Measurements from ENCODE around the gene SBDS.
"Not testable (repeated sequence)": the region's sequence is repeated elsewhere in the genome, so short reads cannot be mapped to it uniquely, and the experiment has no call there.

The SBDS gene

GRCh38 chr7:67018940-67019339, 23.6 kb upstream of the SBDS start:
- TF ChIP-seq MEIS1 (CRISPR knock-in tag; IDR thresholded peaks at IDR 0.05; ENCODE audit: borderline replicate concordance) (no peak), ZNF558 (tag by site-specific recombination; IDR thresholded peaks at IDR 0.05) (no peak), ZNF362 (tag by site-specific recombination; IDR thresholded peaks at IDR 0.05) (no peak), ZNF777 (tag by site-specific recombination; IDR thresholded peaks at IDR 0.05; ENCODE audit: borderline replicate concordance) (no peak), GLIS1 (tag by site-specific recombination; IDR thresholded peaks at IDR 0.05) (no peak), HOXD13 (CRISPR knock-in tag; IDR thresholded peaks at IDR 0.05; ENCODE audit: borderline replicate concordance) (no peak), ZNF513 (tag by site-specific recombination; IDR thresholded peaks at IDR 0.05) (no peak), ZNF350 (tag by site-specific recombination; IDR thresholded peaks at IDR 0.05) (no peak), PRDM4 (tag by site-specific recombination; IDR thresholded peaks at IDR 0.05) (no peak)
- H3K36me3 ChIP-seq (ENCODE audit: control insufficient read depth in 2 of 2, insufficient read depth in 1 of 2, low read length in 2 of 2): peaks cover 3 to 40% of the 10 kb centered on the region in 2 experiments; a peak in 2 of 3 replicates
- no peaks in the 10 kb centered on the region for H3K9me3 ChIP-seq (ENCODE audit: control insufficient read depth, insufficient read depth, low read depth, low read length)
- ChIA-PET CTCF (no interaction called here), POLR2A (interaction anchor here (1.2 kb wide), 1 partner anchor 283 kb away, joined by 4 read pairs; no protein-coding TSS in a partner anchor)
- H3K27ac ChIP-seq (ENCODE audit: extremely low read depth, low read depth, low read length): no peak overlapping the region
- H3K4me1 ChIP-seq (ENCODE audit: control insufficient read depth, insufficient read depth, low read length): no peaks in the 10 kb centered on the region
- no peak overlapping the region for H3K4me3 ChIP-seq (ENCODE audit: low read depth, low read length)

GRCh38 chr7:67017971-67018370, 22.6 kb upstream of the SBDS start:
- H3K27ac ChIP-seq (ENCODE audit: extremely low read depth, low read depth, low read length); POLR2A ChIA-PET; H3K4me1 ChIP-seq (ENCODE audit: control insufficient read depth, insufficient read depth, low read length); CTCF ChIA-PET; H3K4me3 ChIP-seq (ENCODE audit: low read depth, low read length); H3K9me3 ChIP-seq (ENCODE audit: control insufficient read depth, insufficient read depth, low read depth, low read length): not testable (repeated sequence)
- peaks cover 6 to 45% of the 10 kb centered on the region in 2 experiments; a peak in 2 of 3 replicates for H3K36me3 ChIP-seq (ENCODE audit: control insufficient read depth in 2 of 2, insufficient read depth in 1 of 2, low read length in 2 of 2)

GRCh38 chr7:67014076-67014622, 18.8 kb upstream of the SBDS start:
- H3K4me3 ChIP-seq (ENCODE audit: low read depth, low read length); H3K9me3 ChIP-seq (ENCODE audit: control insufficient read depth, insufficient read depth, low read depth, low read length); H3K27ac ChIP-seq (ENCODE audit: extremely low read depth, low read depth, low read length); H3K4me1 ChIP-seq (ENCODE audit: control insufficient read depth, insufficient read depth, low read length); CTCF ChIA-PET: not testable (repeated sequence)
- POLR2A ChIA-PET: interaction anchor here (0.6 kb wide), 1 partner anchor 116 kb away, joined by 3 read pairs; no protein-coding TSS in a partner anchor
- H3K36me3 ChIP-seq (ENCODE audit: control insufficient read depth in 2 of 2, insufficient read depth in 1 of 2, low read length in 2 of 2): peaks cover 16 to 24% of the 10 kb centered on the region in 2 experiments; a peak in 2 of 3 replicates

GRCh38 chr7:67009677-67010076, 14.3 kb upstream of the SBDS start:
- CTCF ChIA-PET: not testable (repeated sequence)
- H3K36me3 ChIP-seq (ENCODE audit: control insufficient read depth in 2 of 2, insufficient read depth in 1 of 2, low read length in 2 of 2): peaks cover 15 to 34% of the 10 kb centered on the region in 2 experiments; a peak in 2 of 3 replicates

More at GRCh38 chr7:67009677-67010076, 14.3 kb upstream of the SBDS start:
- H3K9me3 ChIP-seq (ENCODE audit: control insufficient read depth, insufficient read depth, low read depth, low read length); H3K4me3 ChIP-seq (ENCODE audit: low read depth, low read length); H3K4me1 ChIP-seq (ENCODE audit: control insufficient read depth, insufficient read depth, low read length); POLR2A ChIA-PET; H3K27ac ChIP-seq (ENCODE audit: extremely low read depth, low read depth, low read length): not testable (repeated sequence)

Data from HEK293 (cell line).